DMS 273 (cell line): ENCODE results near the gene BCKDHA.
"Not testable (repeated sequence)": the region's sequence is repeated elsewhere in the genome, so short reads cannot be mapped to it uniquely, and the experiment has no call there.

Experiments used
- DNase-seq: peaks from one replicate; lab custom pipeline; 2025; ENCODE audit not compliant: unreplicated experiment; lab: John Stamatoyannopoulos, UW

BCKDHA gene

DNA sequence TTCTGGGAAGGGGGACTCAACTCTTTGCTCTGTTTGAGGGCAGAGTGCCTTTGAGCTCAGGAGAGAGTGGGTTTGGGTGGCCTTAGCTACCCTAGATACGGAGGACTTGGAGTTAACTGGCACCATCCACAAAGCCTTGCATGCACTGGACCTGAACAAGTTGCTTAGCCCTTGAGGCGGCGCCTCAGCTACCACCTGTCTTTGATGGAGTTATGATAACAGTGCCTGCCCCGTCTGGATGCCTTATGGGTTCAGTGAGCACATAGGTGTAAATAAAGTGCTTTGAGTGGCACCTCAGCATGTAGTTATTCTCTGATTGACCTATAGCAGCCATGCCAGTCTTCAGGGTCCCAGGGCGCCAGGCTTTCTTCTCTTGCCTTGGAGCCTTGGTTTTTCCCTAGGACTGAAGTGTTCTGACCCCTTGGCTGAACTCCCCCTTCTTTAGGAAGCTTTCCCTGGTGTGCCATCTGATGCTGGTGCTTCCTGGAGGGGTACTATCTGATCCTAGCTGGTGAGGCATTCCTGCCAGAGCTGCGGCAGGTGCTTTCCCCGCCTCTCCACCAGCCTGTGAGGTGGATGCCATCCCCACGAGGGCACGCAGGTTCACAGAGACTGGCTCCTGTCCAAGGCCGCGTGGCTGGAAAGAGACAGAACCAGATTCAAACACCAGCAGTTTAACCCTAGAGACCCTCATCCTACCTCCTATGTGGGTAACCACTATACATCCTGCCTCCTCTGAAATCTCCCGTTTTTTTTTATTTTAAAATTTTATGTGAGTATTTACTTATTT, 5.8 kb downstream of the BCKDHA start:
- DNase-seq, result no peak

GRCh38 chr19:41405776-41406175, 8.2 kb downstream of the BCKDHA start:
- no peak for DNase-seq

DNA sequence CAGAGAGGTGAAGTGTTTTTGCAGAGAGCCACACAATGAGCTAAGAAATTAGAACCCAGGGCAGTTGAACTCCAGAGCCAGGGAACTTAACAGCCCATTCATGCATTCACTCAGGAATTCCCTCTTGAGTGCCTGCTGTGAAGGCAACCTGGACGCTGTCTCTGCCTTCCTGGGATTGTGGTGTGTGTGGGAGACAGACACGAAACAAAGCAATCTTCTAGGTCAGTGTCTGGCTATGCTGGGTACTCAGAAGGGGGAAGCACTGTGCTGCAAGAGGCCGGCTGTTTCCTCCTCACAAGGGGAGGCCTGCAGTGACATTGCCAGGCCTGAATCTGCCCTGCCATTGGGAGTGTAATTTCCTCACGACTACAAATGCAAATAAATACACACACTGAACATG, 9.7 kb downstream of the BCKDHA start:
- no peak for DNase-seq

DNA sequence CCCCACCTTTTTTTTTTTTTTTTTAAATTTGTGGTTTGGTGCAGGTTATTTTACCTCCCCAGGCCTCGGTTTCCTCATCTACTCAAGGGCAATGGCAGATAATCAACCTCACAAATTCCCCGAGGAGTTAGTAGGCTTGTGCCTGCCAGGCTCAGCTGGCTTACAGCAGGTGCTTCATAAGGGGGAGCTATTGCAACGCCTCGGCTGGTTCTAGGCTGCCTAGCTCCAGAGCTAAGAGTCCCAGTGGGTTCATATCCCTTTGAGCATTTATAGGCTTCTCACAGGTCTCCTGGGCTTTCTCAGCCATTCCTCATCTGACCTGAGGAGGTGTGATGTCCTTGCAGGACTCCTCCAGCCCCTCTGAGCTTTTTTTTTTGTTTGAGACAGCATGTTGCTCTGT, 10.6 kb downstream of the BCKDHA start:
- DNase-seq, result peak; percentile 36

DNA sequence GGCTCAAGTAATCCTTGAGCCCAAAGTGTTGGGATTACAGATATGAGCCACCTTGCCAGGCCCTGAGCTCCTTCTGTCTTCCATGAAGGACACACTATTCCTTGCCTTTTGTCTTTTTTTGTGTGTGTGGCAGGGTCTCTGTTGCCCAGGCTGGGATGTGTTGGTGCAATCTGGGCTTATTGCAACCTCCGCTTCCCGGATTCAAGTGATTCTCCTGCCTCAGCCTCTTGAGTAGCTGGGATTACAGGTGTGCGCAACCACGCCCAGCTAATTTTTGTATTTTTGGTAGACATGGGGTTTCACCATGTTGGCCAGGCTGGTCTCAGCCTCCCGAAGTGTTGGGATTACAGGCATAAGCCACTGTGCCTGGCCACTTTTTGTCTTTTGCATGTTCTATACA, 11.2 kb downstream of the BCKDHA start:
- DNase-seq, result not testable (repeated sequence)

- DNase-seq, result no peak
Measured at GRCh38 chr19:41409288-41409687, 11.7 kb downstream of the BCKDHA start.

DNA sequence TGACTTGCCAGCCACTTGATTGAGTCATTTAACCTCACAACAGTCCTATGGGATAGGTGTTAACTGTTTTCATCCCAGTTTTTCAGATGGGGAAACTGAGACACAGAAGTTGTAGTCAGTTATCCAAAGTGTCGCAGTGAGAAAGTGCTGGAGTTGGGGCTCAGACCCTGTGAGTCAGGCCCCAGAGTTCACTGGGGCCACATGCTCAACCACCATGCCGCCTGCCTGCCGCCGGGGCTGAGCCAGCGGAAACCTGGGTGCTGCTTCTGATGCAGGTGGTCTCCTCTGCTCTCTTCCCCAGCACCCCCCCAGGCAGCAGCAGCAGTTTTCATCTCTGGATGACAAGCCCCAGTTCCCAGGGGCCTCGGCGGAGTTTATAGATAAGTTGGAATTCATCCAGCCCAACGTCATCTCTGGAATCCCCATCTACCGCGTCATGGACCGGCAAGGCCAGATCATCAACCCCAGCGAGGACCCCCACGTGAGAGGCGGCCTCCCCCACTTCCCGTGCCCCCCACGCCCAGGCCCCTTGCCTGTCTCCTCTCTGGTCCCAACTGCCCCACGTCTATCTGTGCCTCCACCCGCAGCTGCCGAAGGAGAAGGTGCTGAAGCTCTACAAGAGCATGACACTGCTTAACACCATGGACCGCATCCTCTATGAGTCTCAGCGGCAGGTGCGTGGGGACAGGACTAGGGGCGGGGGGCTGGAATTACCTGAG, 12.9 kb downstream of the BCKDHA start:
- no peak for DNase-seq

GRCh38 chr19:41411100-41411967, 13.7 kb downstream of the BCKDHA start:
- no peak for DNase-seq

DNA sequence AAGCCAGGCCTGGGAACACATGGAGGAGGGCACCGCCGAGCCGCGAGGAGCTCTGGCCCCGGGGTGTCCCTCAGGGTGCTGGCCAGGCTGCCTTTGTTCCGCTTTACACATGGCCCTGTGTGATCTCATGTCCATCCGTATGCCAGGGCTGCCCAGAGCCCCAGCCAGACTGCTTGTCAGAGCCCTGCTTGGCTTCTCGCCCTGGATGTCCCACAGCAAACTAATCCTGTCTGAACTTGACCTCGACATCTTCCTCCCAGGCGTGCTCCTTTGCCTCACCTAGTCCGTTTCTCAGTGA, 14.3 kb downstream of the BCKDHA start:
- no peak for DNase-seq

- no peak for DNase-seq
Measured at GRCh38 chr19:41412953-41413352, 15.3 kb downstream of the BCKDHA start.

- no peak for DNase-seq
Measured at GRCh38 chr19:41413947-41414346, 16.3 kb downstream of the BCKDHA start.

DNA sequence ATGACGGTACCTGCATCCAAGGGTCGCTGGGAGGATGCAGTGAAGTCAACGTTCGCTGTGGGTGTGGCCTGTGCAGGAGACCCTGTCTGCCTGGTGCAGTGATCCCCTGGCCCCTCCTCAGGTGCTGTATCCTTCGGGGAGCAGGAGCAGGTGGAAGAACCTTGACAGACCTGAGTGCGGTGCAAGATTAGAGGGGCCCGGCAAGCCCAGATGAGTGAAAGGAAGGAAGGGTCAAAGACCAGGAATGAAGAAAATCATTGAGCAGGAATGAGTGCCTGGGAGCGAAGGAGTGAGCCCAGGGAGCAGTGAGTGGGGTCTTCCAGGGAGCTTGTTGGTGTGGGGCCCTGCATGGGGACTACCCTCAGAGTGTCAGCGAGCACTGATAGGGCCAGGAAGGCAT, 16.8 kb downstream of the BCKDHA start:
- no peak for DNase-seq

GRCh38 chr19:41415154-41415571, 17.5 kb downstream of the BCKDHA start:
- DNase-seq, result peak; percentile 30

GRCh38 chr19:41416194-41416674, 18.6 kb downstream of the BCKDHA start:
- no peak for DNase-seq

DNA sequence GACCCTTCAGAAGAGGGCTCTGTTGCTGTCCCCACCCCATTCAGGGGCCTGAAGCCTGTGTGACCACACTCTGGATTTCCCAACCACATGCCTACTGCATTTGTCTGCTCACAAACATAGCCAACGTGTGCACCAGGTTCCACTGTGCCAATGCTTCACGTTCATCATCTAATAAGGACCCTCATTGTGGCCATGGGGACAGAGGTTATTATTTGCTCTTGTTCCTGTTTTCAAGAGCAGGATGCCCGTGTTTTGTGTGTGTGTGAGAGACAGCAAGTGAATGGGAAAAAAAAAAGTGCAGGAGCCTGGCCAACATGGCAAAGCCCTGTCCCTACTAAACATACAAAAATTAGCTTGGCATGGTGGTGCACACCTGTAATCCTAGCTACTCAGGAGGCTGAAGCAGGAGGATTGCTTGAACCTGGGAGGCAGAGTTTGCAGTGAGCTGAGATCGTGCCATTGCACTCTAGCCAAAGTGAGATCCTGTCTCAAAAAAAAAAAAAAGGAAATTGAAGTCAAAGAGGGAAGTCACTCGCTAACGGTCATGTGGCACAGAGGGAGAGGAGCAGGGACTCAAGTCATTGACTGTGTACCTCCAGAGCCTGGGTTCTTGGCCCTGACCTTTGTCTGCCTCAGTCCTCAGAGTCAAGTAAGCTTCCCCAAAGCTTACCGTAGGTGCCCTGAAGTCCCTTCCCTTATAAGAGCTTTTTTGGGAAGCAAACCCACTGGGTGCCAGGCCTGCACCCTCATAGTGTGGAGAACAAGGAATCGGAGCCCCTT, 22.7 kb downstream of the BCKDHA start:
- DNase-seq, result no peak

DNA sequence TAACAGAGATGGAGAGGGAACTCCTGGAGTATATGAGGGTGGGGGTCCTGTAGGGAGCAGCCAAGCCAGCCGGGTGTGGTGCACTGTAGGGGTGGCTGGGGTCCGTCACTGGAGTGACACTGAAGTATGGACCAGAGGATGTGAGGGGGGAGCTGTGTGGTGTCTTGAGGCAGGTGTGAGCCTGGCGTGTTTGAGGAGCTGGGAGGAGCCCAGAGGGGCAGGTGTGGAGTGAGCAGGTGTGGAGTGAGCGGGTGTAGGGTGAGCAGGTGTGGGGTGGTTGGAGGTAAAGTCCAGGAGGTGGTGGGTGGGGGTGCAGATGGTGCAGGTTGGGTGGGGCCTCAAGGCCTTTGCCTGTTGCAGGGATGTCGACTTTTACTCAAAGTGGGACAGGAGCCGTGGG, 23.7 kb downstream of the BCKDHA start:
- no peak for DNase-seq

- no peak for DNase-seq
Measured at GRCh38 chr19:41421973-41422372, 24.4 kb downstream of the BCKDHA start.

GRCh38 chr19:41422456-41422855, 24.8 kb downstream of the BCKDHA start:
- no peak for DNase-seq

- DNase-seq, result no peak
Measured at GRCh38 chr19:41422955-41423354, 25.3 kb downstream of the BCKDHA start.

GRCh38 chr19:41424335-41425173, 26.9 kb downstream of the BCKDHA start:
- no peak for DNase-seq
